Endothelial cell of umbilical vein (primary cell): Measurements from ENCODE around the gene ADGRL3. TPM values are rescaled to one million over a fixed set of nuclear protein-coding genes. Genes with fewer than 3 reads are reported as not detected.

ENCODE experiments used
- BruUV-seq: library from RNA; stranded (reverse); fragments of 400-500 nt; replicated peaks from 2 replicates; lab custom pipeline; 2021; lab: Mats Ljungman, UMichigan
- CTCF ChIA-PET: fragments of 300-600, 350-600 bp; sonication (Branson Sonifier 250); formaldehyde crosslinking; loops from one replicate; lab custom pipeline; 2021; ENCODE audit warnings: antibody characterized with exemption, inconsistent platforms; lab: Charles Lee
- POLR2A ChIA-PET: fragments of 300-600, 350-600 bp; sonication (Branson Sonifier 250); formaldehyde crosslinking; loops from one replicate; lab custom pipeline; 2021; ENCODE audit warnings: antibody characterized with exemption, inconsistent platforms; lab: Charles Lee
- DNase-seq: peaks from one replicate; pipeline ENCODE4 v3.0.0-alpha.2; 2011; ENCODE audit warnings: low read depth, low spot score
- FAIRE-seq: peaks from 2 replicates; lab custom pipeline; 2011; peaks lifted over from hg19 to GRCh38; lab: Jason Lieb, UNC
- H2AFZ ChIP-seq: 2 replicates; pipeline ENCODE4 v1.6.0; 2012; ENCODE audit warnings: low read depth, low read length, control low read depth, inconsistent platforms
- H3K27ac ChIP-seq: 2 replicates; pipeline ENCODE4 v1.5.1; 2011; ENCODE audit warnings: low read depth, mild to moderate bottlenecking, control low read depth, low read length, moderate library complexity; ENCODE audit not compliant: insufficient read depth
- H3K27me3 ChIP-seq, 2 experiments: 2 replicates each; pipeline versions ENCODE4 v1.6.0 to v1.6.1; 2011; ENCODE audit warnings: low read length in 2 of 2, mixed read lengths in 1 of 2; ENCODE audit not compliant: control insufficient read depth in 2 of 2, insufficient read depth in 2 of 2
- H3K36me3 ChIP-seq, 2 experiments: 2 replicates in 1 of 2; 3 replicates in 1 of 2; pipeline ENCODE4 v1.5.1; 2011; ENCODE audit warnings: low read length in 2 of 2, mild to moderate bottlenecking in 1 of 2, moderate library complexity in 1 of 2; ENCODE audit not compliant: control insufficient read depth in 2 of 2, insufficient read depth in 2 of 2; ENCODE audit errors: extremely low read depth in 1 of 2
- H3K4me1 ChIP-seq: 3 replicates; pipeline ENCODE4 v1.5.1; 2011; ENCODE audit warnings: mild to moderate bottlenecking, low read length; ENCODE audit not compliant: control insufficient read depth, insufficient read depth; ENCODE audit errors: extremely low read depth
- H3K4me2 ChIP-seq: 2 replicates; pipeline ENCODE4 v1.6.1; 2011; ENCODE audit warnings: low read length, control low read depth, mixed read lengths; ENCODE audit not compliant: insufficient read depth
- H3K4me3 ChIP-seq, 3 experiments: fragments of 200-600 bp in 1 of 3; sonication (generic), shearing (Covaris generic) in 1 of 3; replicated peaks in 1 of 3; 2 replicates each; pipeline ENCODE4 v1.5.1; 2011 to 2016; ENCODE audit warnings: control low read depth in 3 of 3, low read length in 3 of 3, mild to moderate bottlenecking in 2 of 3, inconsistent platforms in 1 of 3, low read depth in 1 of 3, moderate library complexity in 1 of 3; ENCODE audit not compliant: insufficient read depth in 1 of 3
- H3K79me2 ChIP-seq: 2 replicates; pipeline ENCODE4 v1.6.0; 2012; ENCODE audit warnings: low read length, inconsistent platforms; ENCODE audit not compliant: control insufficient read depth, insufficient read depth
- H3K9ac ChIP-seq: replicated peaks from 2 replicates; pipeline ENCODE3; 2011; ENCODE audit warnings: low read length, control low read depth; ENCODE audit not compliant: insufficient read depth; ENCODE audit errors: extremely low read depth
- H3K9me1 ChIP-seq: replicated peaks from 3 replicates; pipeline ENCODE4 v1.6.0; 2011; ENCODE audit warnings: mild to moderate bottlenecking, low read length; ENCODE audit not compliant: control insufficient read depth, insufficient read depth; ENCODE audit errors: extremely low read depth
- H3K9me3 ChIP-seq: replicated peaks from 2 replicates; pipeline ENCODE4 v1.5.1; 2012; ENCODE audit warnings: low read length, inconsistent platforms; ENCODE audit not compliant: control insufficient read depth, insufficient read depth
- H4K20me1 ChIP-seq: replicated peaks from 2 replicates; pipeline ENCODE3; 2011; ENCODE audit warnings: mild to moderate bottlenecking, low read length; ENCODE audit not compliant: control insufficient read depth, insufficient read depth; ENCODE audit errors: extremely low read depth
- CTCF ChIP-seq, 2 donors: IDR thresholded peaks; 1 replicate in 1 of 2; 2 replicates in 1 of 2; pipeline ENCODE4 v1.5.1; 2011; ENCODE audit warnings: low read length in 2 of 2, mild to moderate bottlenecking in 2 of 2, moderate library complexity in 2 of 2, control low read depth in 1 of 2, inconsistent platforms in 1 of 2, low read depth in 1 of 2; ENCODE audit not compliant: insufficient read depth in 1 of 2; ENCODE audit errors: extremely low read depth in 1 of 2
- EZH2 ChIP-seq: IDR thresholded peaks from 2 replicates; pipeline ENCODE4 v1.6.1; 2012; ENCODE audit warnings: borderline replicate concordance, low read depth, mild to moderate bottlenecking, moderate library complexity, low read length, inconsistent platforms; ENCODE audit not compliant: severe bottlenecking
- FOS ChIP-seq: IDR thresholded peaks from 2 replicates; pipeline ENCODE4 v1.6.1; 2011; ENCODE audit warnings: mild to moderate bottlenecking, low read length, moderate library complexity, borderline replicate concordance; ENCODE audit not compliant: insufficient read depth
- GATA2 ChIP-seq: IDR thresholded peaks from 2 replicates; pipeline ENCODE4 v1.7.0; 2011; ENCODE audit warnings: low read depth, mild to moderate bottlenecking, moderate library complexity, mixed read lengths, low read length; ENCODE audit not compliant: insufficient read length, insufficient read depth
- JUN ChIP-seq: IDR thresholded peaks from 2 replicates; pipeline ENCODE4 v1.6.1; 2011; ENCODE audit warnings: borderline replicate concordance, low read depth; ENCODE audit not compliant: insufficient read length, insufficient read depth
- MYC ChIP-seq: IDR thresholded peaks from one replicate; pipeline ENCODE4 v1.6.1; 2011; ENCODE audit warnings: mild to moderate bottlenecking, low read depth, low read length
- POLR2A ChIP-seq: IDR thresholded peaks from 2 replicates; pipeline ENCODE4 v1.6.1; 2012; ENCODE audit warnings: low read depth, mild to moderate bottlenecking, control low read depth, low read length
- POLR2AphosphoS5 ChIP-seq: IDR thresholded peaks from 2 replicates; pipeline ENCODE4 v1.6.1; 2012; ENCODE audit warnings: low read depth, mild to moderate bottlenecking, control low read depth, low read length, moderate library complexity; ENCODE audit not compliant: insufficient read depth
- dilution Hi-C: fragments of 300-500 bp; cut with MboI; formaldehyde crosslinking; loops from one replicate; pipeline ENCODE4 v1.15.0; 2019; ENCODE audit warnings: low sequenced_read_pairs; ENCODE audit not compliant: extremely low pct_ligation_motif_present
- intact Hi-C: fragments of 100-400 bp; cut with micrococcal nuclease; formaldehyde crosslinking; loops from one replicate; pipeline ENCODE4 v1.10.0; 2022
- polyA plus RNA-seq, 4 experiments: library from polyadenylated mRNA; depleted of rRNA in 3 of 4; stranded (reverse) in 3 of 4; unstranded in 1 of 4; fragments of >200 nt; gene quantifications; 2 replicates each; pipeline versions ENCODE4 v1.2.1 to v1.2.3, GENCODE V29; 2011 to 2012; ENCODE audit warnings: missing spikeins in 1 of 4
- total RNA-seq: library from RNA; stranded (reverse); gene quantifications from 2 replicates; pipeline ENCODE4 v1.2.3, GENCODE V29; 2021
- TF ChIP-seq, protein P1 (sequence below): IDR thresholded peaks from 2 replicates; pipeline ENCODE4 v1.6.1; 2011; ENCODE audit not compliant: insufficient read depth, insufficient read length

ADGRL3 gene
- total and polyA plus RNA-seq, 2 donors (not counting 3 experiments of a cell fraction or from before 2014, with no cell fraction given), result not detected

- Histone ChIP-seq H3K36me3 (no peaks in the 10 kb centered on the region), H3K79me2 (no peaks in the 10 kb centered on the region), H3K4me1 (no peaks in the 10 kb centered on the region), H3K4me2 (no peak overlapping the region), H3K27ac (no peak overlapping the region), H3K27me3 (no peaks in the 10 kb centered on the region), H3K9me1 (no peaks in the 10 kb centered on the region), H2AFZ (no peak overlapping the region), H3K9ac (no peak overlapping the region), H4K20me1 (no peaks in the 10 kb centered on the region), H3K9me3 (no peaks in the 10 kb centered on the region), H3K4me3 (no peak overlapping the region)
- ChIA-PET CTCF (no interaction called here), POLR2A (no interaction called here)
- FAIRE-seq (no peak), DNase-seq (no peak)
- BruUV-seq, result no TSS peak
- intact Hi-C loops (no loop called here), dilution Hi-C loops (no loop called here)
- TF ChIP-seq CTCF (IDR thresholded peaks at IDR 0.05; ENCODE audit: extremely low read depth in 1 of 2, insufficient read depth in 1 of 2, low read depth in 1 of 2, low read length in 2 of 2) (no peak), POLR2AphosphoS5 (no peak), EZH2 (no peak), JUN (no peak), GATA2 (no peak), POLR2A (no peak), FOS (no peak), MYC (no peak)
- TF ChIP-seq, protein P1, sequence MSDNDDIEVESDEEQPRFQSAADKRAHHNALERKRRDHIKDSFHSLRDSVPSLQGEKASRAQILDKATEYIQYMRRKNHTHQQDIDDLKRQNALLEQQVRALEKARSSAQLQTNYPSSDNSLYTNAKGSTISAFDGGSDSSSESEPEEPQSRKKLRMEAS, result no peak
These were observed 293.3 kb downstream of the ADGRL3 start for GRCh38 chr4:61493470-61493869.
